Measurements from ENCODE around the gene PHF21A.

The PHF21A gene

DNA sequence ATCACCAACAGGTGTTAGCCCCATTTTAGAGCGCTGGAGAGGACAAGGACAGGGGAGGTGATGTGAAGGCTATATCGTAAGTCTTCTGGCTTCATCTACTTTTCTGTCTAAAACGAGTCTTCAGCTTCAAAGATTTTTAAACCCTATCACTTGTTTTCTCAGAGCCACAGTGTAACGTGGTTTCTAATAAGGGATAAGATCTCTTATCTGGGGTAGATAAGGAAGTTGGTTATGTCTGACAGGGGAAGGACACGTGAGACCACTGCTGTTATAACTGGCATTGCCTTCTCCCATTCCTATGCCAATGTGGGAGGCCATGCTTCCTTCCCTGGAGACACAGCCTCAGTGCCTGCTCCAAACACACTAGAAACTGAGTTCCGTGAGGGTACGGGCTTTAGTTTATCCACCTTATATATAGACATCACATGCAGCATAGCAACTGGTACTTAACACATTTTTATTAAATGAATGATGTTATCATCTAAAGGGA is 159.5 kb downstream of the PHF21A start:
- Histone ChIP-seq H3K4me3 (no peak overlapping the region), H3K27ac (no peak overlapping the region)
- no peak for DNase-seq (ENCODE audit: low spot score)
- TF ChIP-seq CTCF (IDR thresholded peaks at IDR 0.05): no peak

DNA sequence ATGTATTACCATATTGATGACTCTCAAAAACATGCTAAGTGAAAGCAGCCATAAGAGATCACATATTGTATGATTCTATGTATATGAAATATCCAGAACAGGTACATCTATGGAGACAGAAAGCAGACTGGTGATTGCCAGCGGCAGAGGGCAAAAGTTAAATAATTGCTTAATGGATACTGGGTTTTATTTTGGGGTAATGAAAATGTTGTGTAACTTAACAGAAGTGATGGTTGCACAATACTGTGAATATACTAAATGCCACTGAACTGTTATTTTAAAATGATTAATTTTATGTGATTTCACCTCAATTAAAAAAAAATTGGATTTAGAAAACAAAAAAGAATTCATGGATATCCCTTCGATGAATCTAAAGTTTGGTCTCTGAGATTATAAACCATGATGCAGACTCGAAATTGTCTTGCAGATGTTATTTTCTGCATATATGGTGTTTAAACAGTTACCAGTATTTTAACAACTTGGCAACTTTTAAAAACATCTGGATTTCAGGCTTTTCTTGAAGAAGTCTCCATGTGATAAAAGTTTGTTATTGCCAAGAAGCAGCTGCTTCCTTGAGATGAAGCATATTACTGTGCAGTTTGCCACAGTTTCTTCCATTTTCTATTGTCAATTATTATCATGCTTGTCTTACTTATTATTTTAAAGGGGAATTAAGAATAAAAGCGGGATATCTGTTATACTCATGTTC is 160.7 kb downstream of the PHF21A start:
- no peak for DNase-seq (ENCODE audit: low spot score)
- Histone ChIP-seq H3K4me3 (no peak overlapping the region), H3K27ac (no peak overlapping the region)
- no peak for TF ChIP-seq CTCF (IDR thresholded peaks at IDR 0.05)

DNA sequence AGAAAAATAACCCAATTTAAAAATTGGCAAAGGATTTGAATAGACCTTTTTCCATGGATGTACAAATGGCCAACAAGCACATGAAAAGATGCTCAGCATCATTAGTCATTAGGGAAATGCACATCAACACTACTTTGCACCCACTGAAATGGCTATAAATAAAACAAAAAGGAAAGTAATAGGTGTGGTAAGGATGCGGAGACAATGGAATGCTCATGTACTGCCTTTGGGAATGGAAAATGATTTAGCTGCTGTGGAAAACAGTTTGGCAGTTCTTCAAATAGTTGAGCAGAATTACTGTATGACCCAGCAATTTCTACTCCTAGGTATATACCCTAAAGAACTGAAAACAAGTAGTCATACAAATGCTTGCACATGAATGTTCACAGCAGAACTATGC is 161.4 kb downstream of the PHF21A start:
- H3K27ac ChIP-seq: no peak overlapping the region
- TF ChIP-seq CTCF (IDR thresholded peaks at IDR 0.05): no peak
- no peak for DNase-seq (ENCODE audit: low spot score)
- no peak overlapping the region for H3K4me3 ChIP-seq

- Histone ChIP-seq H3K27ac (no peak overlapping the region), H3K4me3 (no peak overlapping the region)
- DNase-seq (ENCODE audit: low spot score): no peak
- no peak for TF ChIP-seq CTCF (IDR thresholded peaks at IDR 0.05)
Measured at GRCh38 chr11:45949992-45950407, 171.3 kb downstream of the PHF21A start.

DNA sequence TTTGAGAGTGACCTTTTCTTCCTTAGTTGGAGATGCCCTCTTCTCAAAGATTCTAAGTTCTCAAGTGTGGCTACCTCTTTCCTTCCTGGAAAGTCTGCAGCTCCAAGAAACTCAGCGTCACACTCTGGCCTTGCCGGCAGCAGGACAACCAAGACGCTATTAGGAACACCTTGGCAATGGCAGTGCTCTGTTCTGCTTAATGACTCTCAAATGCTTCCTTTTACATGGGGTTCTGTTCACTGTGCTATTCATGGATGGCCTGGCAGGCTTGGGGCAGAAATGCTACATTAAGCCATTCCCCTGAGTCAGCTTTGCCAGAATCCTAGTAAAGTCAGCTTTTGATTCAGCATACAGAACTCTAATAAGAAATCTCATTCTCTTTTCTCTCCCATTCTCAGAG is 172.9 kb downstream of the PHF21A start:
- H3K27ac ChIP-seq: no peak overlapping the region
- DNase-seq (ENCODE audit: low spot score): no peak
- TF ChIP-seq CTCF (IDR thresholded peaks at IDR 0.05): no peak
- no peak overlapping the region for H3K4me3 ChIP-seq

GRCh38 chr11:45947885-45948284 is 173.4 kb downstream of the PHF21A start:
- Histone ChIP-seq H3K4me3 (no peak overlapping the region), H3K27ac (no peak overlapping the region)
- DNase-seq (ENCODE audit: low spot score): no peak
- TF ChIP-seq CTCF (IDR thresholded peaks at IDR 0.05): no peak

- Histone ChIP-seq H3K27ac (no peak overlapping the region), H3K4me3 (no peak overlapping the region)
- TF ChIP-seq CTCF (IDR thresholded peaks at IDR 0.05): no peak
- no peak for DNase-seq (ENCODE audit: low spot score)
Measured at GRCh38 chr11:45945397-45945999, 175.8 kb downstream of the PHF21A start.

Data from coronary artery (tissue), 2 donors.